DND-41 (cell line): ENCODE measurements around the gene PLSCR1.

Source experiments
- CTCF ChIP-seq: IDR thresholded peaks from 2 replicates; pipeline ENCODE4 v1.5.1; 2012; ENCODE audit warnings: borderline replicate concordance, low read length, moderate library complexity, mild to moderate bottlenecking; ENCODE audit not compliant: poor library complexity, severe bottlenecking; ENCODE audit errors: extremely low read depth
- EZH2 ChIP-seq: IDR thresholded peaks from 3 replicates; pipeline ENCODE4 v1.6.1; 2012; ENCODE audit warnings: borderline replicate concordance, low read depth, mild to moderate bottlenecking, moderate library complexity, low read length, inconsistent platforms; ENCODE audit not compliant: severe bottlenecking

- TF ChIP-seq CTCF: no peak
- TF ChIP-seq EZH2: no peak
Observed at GRCh38 chr3:146529021-146529420, 15.4 kb downstream of the PLSCR1 start.
